PFSK-1 (cell line): ENCODE measurements around the gene DOCK4.

Experiments used
- POLR2AphosphoS5 ChIP-seq: IDR thresholded peaks from 2 replicates; pipeline ENCODE4 v1.6.1; 2012; ENCODE audit warnings: low read depth, mild to moderate bottlenecking, control low read depth, low read length, moderate library complexity
- REST ChIP-seq, 2 experiments: IDR thresholded peaks; 2 replicates each; pipeline versions ENCODE4 v1.6.1 to v1.8.0; 2011 to 2012; ENCODE audit warnings: low read depth in 2 of 2, low read length in 2 of 2, control low read depth in 1 of 2, inconsistent platforms in 1 of 2, mild to moderate bottlenecking in 1 of 2, moderate library complexity in 1 of 2; ENCODE audit not compliant: insufficient read depth in 1 of 2
- TAF1 ChIP-seq: IDR thresholded peaks from 2 replicates; pipeline ENCODE4 v1.6.1; 2012; ENCODE audit warnings: low read length, control low read depth, borderline replicate concordance; ENCODE audit not compliant: insufficient read depth

DNA sequence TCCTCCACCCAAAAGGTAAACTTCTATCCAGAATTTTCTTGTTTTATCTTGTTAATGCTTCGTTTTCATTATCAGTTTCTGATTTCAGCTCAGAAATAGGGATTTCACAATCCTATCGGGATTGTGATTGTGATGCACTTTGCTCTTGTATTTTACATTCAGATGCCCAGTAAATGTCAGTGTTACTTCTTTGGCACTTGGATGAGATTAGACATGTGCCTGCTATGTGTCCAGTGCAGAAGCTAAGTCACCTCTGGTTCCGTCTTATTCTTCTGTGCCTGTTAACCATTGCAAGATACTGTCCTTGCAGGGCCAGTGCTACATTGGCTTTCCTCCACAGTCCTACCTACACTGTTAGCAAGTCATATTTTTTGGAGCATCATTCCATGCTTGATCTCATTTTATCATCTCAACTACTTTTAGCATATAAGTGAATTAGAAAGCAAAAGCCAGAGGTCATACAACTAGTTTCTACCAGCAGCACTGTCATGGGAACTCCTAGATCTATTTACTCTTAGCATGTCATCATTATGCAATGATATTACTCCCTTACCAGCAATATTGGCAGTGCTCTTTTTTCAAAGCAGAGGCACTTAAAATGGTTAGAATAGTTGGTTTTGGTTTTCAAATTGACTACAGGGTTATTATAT is 27.0 kb upstream of the DOCK4 start:
- no peak for TF ChIP-seq TAF1
- no peak for TF ChIP-seq POLR2AphosphoS5
- TF ChIP-seq REST (IDR thresholded peaks at IDR 0.05; ENCODE audit: insufficient read depth in 1 of 2, low read depth in 2 of 2, low read length in 2 of 2): no peak
